B cell (primary cell): ENCODE results near the gene C20orf141.

ENCODE experiments used
- EZH2 ChIP-seq: IDR thresholded peaks from 2 replicates; pipeline ENCODE4 v1.6.1; 2012; ENCODE audit warnings: borderline replicate concordance, low read depth, mild to moderate bottlenecking, moderate library complexity, low read length; ENCODE audit not compliant: insufficient read depth, poor library complexity, severe bottlenecking
- TF ChIP-seq, protein P1 (sequence below): fragments of 200-600 bp; IDR thresholded peaks from one replicate; pipeline ENCODE4 v1.8.0; 2022; ENCODE audit warnings: antibody characterized with exemption, mild to moderate bottlenecking

DNA sequence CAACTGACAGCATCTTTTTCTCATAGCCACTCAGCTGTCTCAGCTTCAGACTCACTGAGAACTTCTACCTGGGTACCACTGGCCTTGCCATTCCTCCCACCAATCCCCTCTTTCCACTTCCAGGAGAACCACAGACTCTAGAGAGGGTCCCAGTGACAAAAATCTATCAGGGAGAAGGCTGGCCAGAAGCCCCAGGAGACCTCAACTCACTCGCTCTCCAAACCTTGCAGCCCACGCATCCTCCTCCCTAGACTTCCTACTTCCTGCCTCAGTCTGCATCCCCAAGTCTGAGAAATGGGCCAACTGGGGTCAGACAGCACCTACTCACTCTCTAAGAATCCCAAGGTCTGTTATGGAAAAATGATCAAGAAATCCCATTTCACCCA, 2.5 kb downstream of the C20orf141 start:
- TF ChIP-seq, protein P1, sequence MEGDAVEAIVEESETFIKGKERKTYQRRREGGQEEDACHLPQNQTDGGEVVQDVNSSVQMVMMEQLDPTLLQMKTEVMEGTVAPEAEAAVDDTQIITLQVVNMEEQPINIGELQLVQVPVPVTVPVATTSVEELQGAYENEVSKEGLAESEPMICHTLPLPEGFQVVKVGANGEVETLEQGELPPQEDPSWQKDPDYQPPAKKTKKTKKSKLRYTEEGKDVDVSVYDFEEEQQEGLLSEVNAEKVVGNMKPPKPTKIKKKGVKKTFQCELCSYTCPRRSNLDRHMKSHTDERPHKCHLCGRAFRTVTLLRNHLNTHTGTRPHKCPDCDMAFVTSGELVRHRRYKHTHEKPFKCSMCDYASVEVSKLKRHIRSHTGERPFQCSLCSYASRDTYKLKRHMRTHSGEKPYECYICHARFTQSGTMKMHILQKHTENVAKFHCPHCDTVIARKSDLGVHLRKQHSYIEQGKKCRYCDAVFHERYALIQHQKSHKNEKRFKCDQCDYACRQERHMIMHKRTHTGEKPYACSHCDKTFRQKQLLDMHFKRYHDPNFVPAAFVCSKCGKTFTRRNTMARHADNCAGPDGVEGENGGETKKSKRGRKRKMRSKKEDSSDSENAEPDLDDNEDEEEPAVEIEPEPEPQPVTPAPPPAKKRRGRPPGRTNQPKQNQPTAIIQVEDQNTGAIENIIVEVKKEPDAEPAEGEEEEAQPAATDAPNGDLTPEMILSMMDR, result no peak
- TF ChIP-seq EZH2, result no peak
